Neural cell (in vitro differentiated cells): ENCODE measurements around the gene CYB561. TPM values are rescaled to one million over a fixed set of nuclear protein-coding genes. Genes with fewer than 3 reads are reported as not detected.

Experiments
- H2AFZ ChIP-seq: fragments of 200-600, 300-800 bp; sonication (generic), shearing (Covaris generic); 2 replicates; pipeline ENCODE4 v1.6.0; 2014; ENCODE audit warnings: low read depth, mild to moderate bottlenecking, antibody characterized with exemption, low read length, moderate library complexity
- H3F3A ChIP-seq: fragments of 200-600 bp; shearing (Covaris generic); 2 replicates; pipeline ENCODE4 v1.6.1; 2016; ENCODE audit warnings: mild to moderate bottlenecking, moderate library complexity, mixed read lengths, antibody characterized with exemption, low read length; ENCODE audit not compliant: insufficient read depth, poor library complexity, severe bottlenecking
- H3K27ac ChIP-seq: fragments of 200-600, 300-800 bp; sonication (generic), shearing (Covaris generic); 2 replicates; pipeline ENCODE4 v1.5.1; 2014; ENCODE audit warnings: mild to moderate bottlenecking, low read length, moderate library complexity
- H3K27me3 ChIP-seq: fragments of 300-800, 200-600 bp; sonication (generic), shearing (Covaris generic); 2 replicates; pipeline ENCODE4 v1.6.0; 2014; ENCODE audit warnings: mild to moderate bottlenecking, low read depth, low read length, moderate library complexity; ENCODE audit not compliant: insufficient read depth
- H3K36me3 ChIP-seq: fragments of 300-800, 200-600 bp; sonication (generic), shearing (Covaris generic); 2 replicates; pipeline ENCODE4 v1.5.1; 2014; ENCODE audit warnings: mild to moderate bottlenecking, antibody characterized with exemption, low read length, moderate library complexity; ENCODE audit not compliant: insufficient read depth
- H3K4me2 ChIP-seq: fragments of 300-800, 200-600 bp; sonication (generic), shearing (Covaris generic); 2 replicates; pipeline ENCODE4 v1.6.0; 2014; ENCODE audit warnings: mild to moderate bottlenecking, low read length
- H3K4me3 ChIP-seq: fragments of 300-800, 200-600 bp; sonication (generic), shearing (Covaris generic); 2 replicates; pipeline ENCODE4 v1.5.1; 2014; ENCODE audit warnings: mild to moderate bottlenecking, low read length, moderate library complexity
- H3K79me2 ChIP-seq: fragments of 200-600 bp; shearing (Covaris generic); replicated peaks from 2 replicates; pipeline ENCODE4 v1.6.0; 2014; ENCODE audit warnings: mild to moderate bottlenecking, low read length, moderate library complexity; ENCODE audit not compliant: insufficient read depth
- H3K9ac ChIP-seq: fragments of 300-800, 200-600 bp; sonication (generic), shearing (Covaris generic); 2 replicates; pipeline ENCODE4 v1.6.1; 2016; ENCODE audit warnings: mild to moderate bottlenecking, low read length, mixed read lengths
- H3K9me2 ChIP-seq: fragments of 200-600 bp; shearing (Covaris generic); 2 replicates; pipeline ENCODE4 v1.6.1; 2016; ENCODE audit warnings: mild to moderate bottlenecking, low read length, mixed read lengths; ENCODE audit not compliant: insufficient read depth
- H3K9me3 ChIP-seq: fragments of 200-600, 300-800 bp; sonication (generic), shearing (Covaris generic); 2 replicates; pipeline ENCODE4 v1.6.1; 2016; ENCODE audit warnings: mild to moderate bottlenecking, mixed run types, low read length, moderate library complexity, mixed read lengths
- H4K20me1 ChIP-seq: fragments of 200-600 bp; shearing (Covaris generic); 2 replicates; pipeline ENCODE4 v1.6.1; 2016; ENCODE audit warnings: mild to moderate bottlenecking, mixed run types; ENCODE audit not compliant: insufficient read depth
- CTCF ChIP-seq: fragments of 450-650 bp; IDR thresholded peaks from 2 replicates; pipeline ENCODE4 v1.5.1; 2014; ENCODE audit warnings: antibody characterized with exemption, mild to moderate bottlenecking, moderate library complexity; ENCODE audit not compliant: poor library complexity, severe bottlenecking
- EP300 ChIP-seq: fragments of 450-650 bp; conservative IDR thresholded peaks from 2 replicates; pipeline ENCODE4 v1.6.1; 2014; ENCODE audit warnings: antibody characterized with exemption, mild to moderate bottlenecking, moderate library complexity; ENCODE audit not compliant: poor library complexity, severe bottlenecking
- EZH2 ChIP-seq: fragments of 200-600, 300-800 bp; shearing (Covaris generic), sonication (generic); IDR thresholded peaks from 2 replicates; pipeline ENCODE4 v1.6.1; 2014; ENCODE audit warnings: antibody characterized with exemption, low read length, borderline replicate concordance, mild to moderate bottlenecking; ENCODE audit not compliant: insufficient read depth, poor library complexity, severe bottlenecking
- MXI1 ChIP-seq: fragments of 450-650 bp; conservative IDR thresholded peaks from 2 replicates; pipeline ENCODE4 v1.6.1; 2014; ENCODE audit warnings: antibody characterized with exemption, mild to moderate bottlenecking; ENCODE audit not compliant: poor library complexity, severe bottlenecking
- POLR2AphosphoS5 ChIP-seq: IDR thresholded peaks from 2 replicates; pipeline ENCODE4 v1.6.1; 2012
- RAD21 ChIP-seq: fragments of 450-650 bp; conservative IDR thresholded peaks from 2 replicates; pipeline ENCODE4 v1.6.1; 2014; ENCODE audit warnings: antibody characterized with exemption, mild to moderate bottlenecking, moderate library complexity
- REST ChIP-seq: IDR thresholded peaks from 2 replicates; pipeline ENCODE4 v1.6.1; 2012; ENCODE audit warnings: borderline replicate concordance
- SMC3 ChIP-seq: fragments of 450-650 bp; conservative IDR thresholded peaks from 2 replicates; pipeline ENCODE4 v1.6.1; 2014; ENCODE audit warnings: antibody characterized with exemption, mild to moderate bottlenecking, moderate library complexity; ENCODE audit not compliant: poor library complexity
- TAF1 ChIP-seq: IDR thresholded peaks from 2 replicates; pipeline ENCODE4 v1.6.1; 2012; ENCODE audit warnings: low read depth
- polyA minus RNA-seq: library from RNA; depleted of rRNA, polyadenylated mRNA; stranded (reverse); fragments of >200 nt; gene quantifications from 2 replicates; pipeline ENCODE4 v1.2.3, GENCODE V29; 2014
- polyA plus RNA-seq: library from polyadenylated mRNA; depleted of rRNA; stranded (reverse); fragments of >200 nt; gene quantifications from 2 replicates; pipeline ENCODE4 v1.2.3, GENCODE V29; 2014

The CYB561 gene
- 14.3 and 15.7 TPM in 2 replicates for polyA plus RNA-seq
- 8.3 and 9.6 TPM in 2 replicates for polyA minus RNA-seq

GRCh38 chr17:63445954-63446752 lies at the start of gene CYB561:
Gene CYB561, minus strand, starts transcription at chr17:63446306. Its CDS starts 8,759 bp downstream, at chr17:63437547.
- H3K36me3 ChIP-seq, result no peaks in the 10 kb centered on the region
- H3K9me2 ChIP-seq, result no peaks in the 10 kb centered on the region
- TF ChIP-seq EZH2 (no peak), MXI1 (peak; percentile 87), TAF1 (no peak), POLR2AphosphoS5 (no peak), CTCF (peak; percentile 65), EP300 (peak; percentile 32), REST (no peak), RAD21 (peak; percentile 23), SMC3 (no peak)
- H3K9me3 ChIP-seq, result no peaks in the 10 kb centered on the region
- H3K4me3 ChIP-seq, result peak within 1 kb of the TSS; percentile 77
- no peaks in the 10 kb centered on the region for H3K27me3 ChIP-seq
- no peaks in the 10 kb centered on the region for H4K20me1 ChIP-seq
- H3F3A ChIP-seq, result no peaks in the 10 kb centered on the region
- peak within 1 kb of the TSS; percentile 30 for H3K4me2 ChIP-seq
- H3K9ac ChIP-seq, result peak within 1 kb of the TSS; percentile 66
- H3K79me2 ChIP-seq, result no peaks in the 10 kb centered on the region
- peak within 1 kb of the TSS; percentile 73 for H2AFZ ChIP-seq
- H3K27ac ChIP-seq, result no peak within 1 kb of the TSS

- H3K9ac ChIP-seq, result no peak overlapping the region
- H3K9me2 ChIP-seq, result no peaks in the 10 kb centered on the region
- TF ChIP-seq EP300 (no peak), POLR2AphosphoS5 (no peak), REST (no peak), RAD21 (no peak), EZH2 (no peak)
- H3K27me3 ChIP-seq, result no peaks in the 10 kb centered on the region
- no peaks in the 10 kb centered on the region for H3K79me2 ChIP-seq
- H3K27ac ChIP-seq, result no peak overlapping the region
- H3K9me3 ChIP-seq, result no peaks in the 10 kb centered on the region
- H3F3A ChIP-seq, result no peaks in the 10 kb centered on the region
- no peaks in the 10 kb centered on the region for H3K36me3 ChIP-seq
- H4K20me1 ChIP-seq, result no peaks in the 10 kb centered on the region
- no peak overlapping the region for H3K4me2 ChIP-seq
- no peak overlapping the region for H3K4me3 ChIP-seq
- H2AFZ ChIP-seq, result no peak overlapping the region
Observed at GRCh38 chr17:63495491-63495890, 49.4 kb upstream of the CYB561 start.
